WTC11 (cell line): ENCODE measurements around the gene CCDC116. TPM values are rescaled to one million over a fixed set of nuclear protein-coding genes. Genes with fewer than 3 reads are reported as not detected.

Experiments used
- ATAC-seq: fragments of 200-7000 bp; cut with Tn5 transposase; 2 replicates; pipeline ENCODE4 v1.10.0; 2021; ENCODE audit warnings: mild to moderate bottlenecking, moderate library complexity
- CTCF ChIA-PET: fragments of 300-600 bp; sonication (Branson Sonifier 250); formaldehyde crosslinking; loops from one replicate; lab custom pipeline; 2021; ENCODE audit warnings: antibody characterized with exemption; lab: Charles Lee
- POLR2A ChIA-PET: fragments of 350-600 bp; sonication (Branson Sonifier 250); formaldehyde crosslinking; loops from one replicate; lab custom pipeline; 2021; ENCODE audit warnings: antibody characterized with exemption; lab: Charles Lee
- DNase-seq: peaks from one replicate; pipeline ENCODE4 v3.0.0; 2021; ENCODE audit warnings: low spot score
- H3K27ac Mint-ChIP-seq: 2 replicates; pipeline ENCODE4 v1.8.0; 2021; ENCODE audit warnings: mixed read lengths
- H3K27me3 Mint-ChIP-seq: 2 replicates; pipeline ENCODE4 v1.8.0; 2021; ENCODE audit warnings: low read depth, mild to moderate bottlenecking, moderate library complexity, mixed read lengths
- H3K36me3 Mint-ChIP-seq: 2 replicates; pipeline ENCODE4 v1.8.0; 2021; ENCODE audit warnings: mixed read lengths
- H3K4me1 Mint-ChIP-seq: 2 replicates; pipeline ENCODE4 v1.8.0; 2022; ENCODE audit warnings: mixed read lengths
- H3K4me3 Mint-ChIP-seq: 2 replicates; pipeline ENCODE4 v1.8.0; 2021; ENCODE audit warnings: mild to moderate bottlenecking, moderate library complexity, mixed read lengths
- H3K9me3 Mint-ChIP-seq: 2 replicates; pipeline ENCODE4 v1.8.0; 2021; ENCODE audit warnings: mixed read lengths
- ETV6 ChIP-seq: sonication (generic); formaldehyde crosslinking; IDR thresholded peaks from 2 replicates; pipeline ENCODE4 v1.8.1; 2022; ENCODE audit warnings: mild to moderate bottlenecking, missing genetic modification reagents
- FOXJ3 ChIP-seq: sonication (generic); formaldehyde crosslinking; IDR thresholded peaks from 2 replicates; pipeline ENCODE4 v1.9.0; 2021; ENCODE audit warnings: missing genetic modification reagents, mild to moderate bottlenecking, borderline replicate concordance
- GABPB1 ChIP-seq: sonication (generic); formaldehyde crosslinking; IDR thresholded peaks from 2 replicates; pipeline ENCODE4 v1.8.1; 2023; ENCODE audit warnings: mild to moderate bottlenecking, missing genetic modification reagents
- MXD4 ChIP-seq: fragments of 250-450 bp; sonication (Bioruptor Pico); IDR thresholded peaks from 2 replicates; pipeline ENCODE4 v1.8.0; 2021; ENCODE audit warnings: mild to moderate bottlenecking, moderate library complexity, borderline replicate concordance
- MYBL2 ChIP-seq: sonication (generic); formaldehyde crosslinking; IDR thresholded peaks from 2 replicates; pipeline ENCODE4 v1.8.1; 2023; ENCODE audit warnings: mild to moderate bottlenecking, moderate library complexity, missing genetic modification reagents
- NFATC4 ChIP-seq: fragments of 250-450 bp; sonication (Bioruptor Pico); IDR thresholded peaks from 2 replicates; pipeline ENCODE4 v1.9.0; 2021; ENCODE audit warnings: mild to moderate bottlenecking
- NFYB ChIP-seq: sonication (generic); formaldehyde crosslinking; conservative IDR thresholded peaks from 2 replicates; pipeline ENCODE4 v1.8.0; 2022; ENCODE audit warnings: low read depth, missing genetic modification reagents
- NR1H2 ChIP-seq: sonication (generic); formaldehyde crosslinking; IDR thresholded peaks from 2 replicates; pipeline ENCODE4 v1.9.0; 2021; ENCODE audit warnings: mild to moderate bottlenecking, moderate library complexity, missing genetic modification reagents
- NR3C1 ChIP-seq: sonication (generic); formaldehyde crosslinking; conservative IDR thresholded peaks from 2 replicates; pipeline ENCODE4 v1.8.1; 2023; ENCODE audit warnings: low read depth, mild to moderate bottlenecking, missing genetic modification reagents
- RELA ChIP-seq: sonication (generic); formaldehyde crosslinking; IDR thresholded peaks from 2 replicates; pipeline ENCODE4 v1.8.1; 2022; ENCODE audit warnings: missing genetic modification reagents, mild to moderate bottlenecking, borderline replicate concordance
- TEAD1 ChIP-seq: sonication (generic); formaldehyde crosslinking; IDR thresholded peaks from 2 replicates; pipeline ENCODE4 v1.8.0; 2022; ENCODE audit warnings: mild to moderate bottlenecking, missing genetic modification reagents
- TEAD4 ChIP-seq: sonication (generic); formaldehyde crosslinking; IDR thresholded peaks from 2 replicates; pipeline ENCODE4 v1.8.0; 2022; ENCODE audit warnings: mild to moderate bottlenecking, missing genetic modification reagents
- TP53 ChIP-seq: sonication (generic); formaldehyde crosslinking; IDR thresholded peaks from 2 replicates; pipeline ENCODE4 v1.8.1; 2023; ENCODE audit warnings: mild to moderate bottlenecking, missing genetic modification reagents
- ZBTB21 ChIP-seq: sonication (generic); formaldehyde crosslinking; IDR thresholded peaks from 2 replicates; pipeline ENCODE4 v1.8.1; 2023; ENCODE audit warnings: mild to moderate bottlenecking, missing genetic modification reagents, borderline replicate concordance
- ZNF232 ChIP-seq: sonication (generic); formaldehyde crosslinking; IDR thresholded peaks from 2 replicates; pipeline ENCODE4 v1.8.0; 2022; ENCODE audit warnings: mild to moderate bottlenecking, missing genetic modification reagents
- total RNA-seq: library from RNA; stranded (reverse); gene quantifications from 3 replicates; pipeline ENCODE4 v1.2.3, GENCODE V29; 2021
- TF ChIP-seq, protein P1 (sequence below): sonication (generic); formaldehyde crosslinking; IDR thresholded peaks from 2 replicates; pipeline ENCODE4 v1.8.0; 2022; ENCODE audit warnings: mild to moderate bottlenecking, missing genetic modification reagents
- TF ChIP-seq, protein P2 (sequence below): sonication (generic); formaldehyde crosslinking; IDR thresholded peaks from 2 replicates; pipeline ENCODE4 v1.8.0; 2022; ENCODE audit warnings: mild to moderate bottlenecking, missing genetic modification reagents
- TF ChIP-seq, protein P3 (sequence below): sonication (generic); formaldehyde crosslinking; IDR thresholded peaks from 2 replicates; pipeline ENCODE4 v1.8.1; 2022; ENCODE audit warnings: mild to moderate bottlenecking, moderate library complexity, missing genetic modification reagents
- TF ChIP-seq, protein P4 (sequence below): sonication (generic); formaldehyde crosslinking; IDR thresholded peaks from 2 replicates; pipeline ENCODE4 v1.8.0; 2023; ENCODE audit warnings: missing genetic modification reagents, mild to moderate bottlenecking, borderline replicate concordance
- TF ChIP-seq, protein P5 (sequence below): fragments of 250-450 bp; sonication (Bioruptor Pico); IDR thresholded peaks from 2 replicates; pipeline ENCODE4 v1.8.0; 2021; ENCODE audit warnings: mild to moderate bottlenecking

The CCDC116 gene
- total RNA-seq, 1 experiment from 2014 or later, result 0.57 TPM

DNA sequence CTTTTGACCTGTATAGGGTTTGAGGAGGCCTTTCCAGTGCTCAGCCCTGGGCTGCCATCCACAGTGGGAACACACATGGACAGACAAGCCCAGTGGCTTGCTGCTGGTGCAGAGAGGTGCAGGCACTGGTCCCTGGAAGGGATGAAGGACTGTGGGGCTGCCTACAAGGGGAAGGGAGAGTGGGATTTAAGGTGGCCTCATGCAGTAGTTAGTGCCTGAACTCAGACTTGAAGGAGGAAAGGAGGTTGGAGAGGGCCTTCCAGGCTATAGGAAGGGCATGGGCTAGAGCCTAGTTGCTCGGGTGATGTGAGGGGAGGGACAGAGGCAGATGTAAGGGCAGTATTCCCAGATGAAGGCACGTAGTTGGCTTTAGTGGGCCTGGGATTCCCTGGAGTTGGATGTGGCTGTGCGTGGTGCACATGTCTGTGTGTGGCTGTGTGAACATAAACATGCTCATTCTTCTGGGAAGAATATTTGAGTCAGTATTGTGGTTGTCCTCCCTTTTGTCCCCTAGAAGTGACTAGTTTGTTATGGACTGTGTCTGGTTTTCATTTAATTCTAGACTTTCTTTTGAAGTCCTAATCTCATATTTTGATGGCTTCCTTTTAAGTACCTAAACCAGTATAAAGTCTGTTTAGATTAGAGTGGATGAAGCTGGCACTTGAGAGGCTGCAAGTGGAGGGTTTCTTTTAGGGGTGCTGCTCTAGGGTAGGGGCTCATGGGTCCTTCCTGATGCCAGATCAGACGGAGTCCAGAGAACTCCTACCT lies 21.2 kb upstream of the CCDC116 start:
- DNase-seq (no peak), ATAC-seq (no peak)
- TF ChIP-seq, protein P1, sequence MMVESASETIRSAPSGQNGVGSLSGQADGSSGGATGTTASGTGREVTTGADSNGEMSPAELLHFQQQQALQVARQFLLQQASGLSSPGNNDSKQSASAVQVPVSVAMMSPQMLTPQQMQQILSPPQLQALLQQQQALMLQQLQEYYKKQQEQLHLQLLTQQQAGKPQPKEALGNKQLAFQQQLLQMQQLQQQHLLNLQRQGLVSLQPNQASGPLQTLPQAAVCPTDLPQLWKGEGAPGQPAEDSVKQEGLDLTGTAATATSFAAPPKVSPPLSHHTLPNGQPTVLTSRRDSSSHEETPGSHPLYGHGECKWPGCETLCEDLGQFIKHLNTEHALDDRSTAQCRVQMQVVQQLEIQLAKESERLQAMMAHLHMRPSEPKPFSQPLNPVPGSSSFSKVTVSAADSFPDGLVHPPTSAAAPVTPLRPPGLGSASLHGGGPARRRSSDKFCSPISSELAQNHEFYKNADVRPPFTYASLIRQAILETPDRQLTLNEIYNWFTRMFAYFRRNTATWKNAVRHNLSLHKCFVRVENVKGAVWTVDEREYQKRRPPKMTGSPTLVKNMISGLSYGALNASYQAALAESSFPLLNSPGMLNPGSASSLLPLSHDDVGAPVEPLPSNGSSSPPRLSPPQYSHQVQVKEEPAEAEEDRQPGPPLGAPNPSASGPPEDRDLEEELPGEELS, result no peak
- TF ChIP-seq TP53 (CRISPR knock-in tag), result no peak
- no peak for TF ChIP-seq NFATC4 (CRISPR knock-in tag)
- no peak for TF ChIP-seq GABPB1 (CRISPR knock-in tag)
- TF ChIP-seq MXD4 (CRISPR knock-in tag), result no peak
- TF ChIP-seq TEAD1 (CRISPR knock-in tag), result no peak
- TF ChIP-seq RELA (CRISPR knock-in tag), result no peak
- no peak for TF ChIP-seq ZNF232 (CRISPR knock-in tag)
- no peak for TF ChIP-seq NR1H2 (CRISPR knock-in tag)
- no peak for TF ChIP-seq FOXJ3 (CRISPR knock-in tag)
- TF ChIP-seq, protein P2, sequence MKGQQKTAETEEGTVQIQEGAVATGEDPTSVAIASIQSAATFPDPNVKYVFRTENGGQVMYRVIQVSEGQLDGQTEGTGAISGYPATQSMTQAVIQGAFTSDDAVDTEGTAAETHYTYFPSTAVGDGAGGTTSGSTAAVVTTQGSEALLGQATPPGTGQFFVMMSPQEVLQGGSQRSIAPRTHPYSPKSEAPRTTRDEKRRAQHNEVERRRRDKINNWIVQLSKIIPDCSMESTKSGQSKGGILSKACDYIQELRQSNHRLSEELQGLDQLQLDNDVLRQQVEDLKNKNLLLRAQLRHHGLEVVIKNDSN (CRISPR knock-in tag), result no peak
- TF ChIP-seq ZBTB21 (CRISPR knock-in tag), result no peak
- no peak for TF ChIP-seq NR3C1 (CRISPR knock-in tag)
- TF ChIP-seq, protein P3, sequence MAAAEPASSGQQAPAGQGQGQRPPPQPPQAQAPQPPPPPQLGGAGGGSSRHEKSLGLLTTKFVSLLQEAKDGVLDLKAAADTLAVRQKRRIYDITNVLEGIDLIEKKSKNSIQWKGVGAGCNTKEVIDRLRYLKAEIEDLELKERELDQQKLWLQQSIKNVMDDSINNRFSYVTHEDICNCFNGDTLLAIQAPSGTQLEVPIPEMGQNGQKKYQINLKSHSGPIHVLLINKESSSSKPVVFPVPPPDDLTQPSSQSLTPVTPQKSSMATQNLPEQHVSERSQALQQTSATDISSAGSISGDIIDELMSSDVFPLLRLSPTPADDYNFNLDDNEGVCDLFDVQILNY (CRISPR knock-in tag), result no peak
- TF ChIP-seq MYBL2 (CRISPR knock-in tag), result no peak
- no peak for TF ChIP-seq TEAD4 (CRISPR knock-in tag)
- TF ChIP-seq, protein P4, sequence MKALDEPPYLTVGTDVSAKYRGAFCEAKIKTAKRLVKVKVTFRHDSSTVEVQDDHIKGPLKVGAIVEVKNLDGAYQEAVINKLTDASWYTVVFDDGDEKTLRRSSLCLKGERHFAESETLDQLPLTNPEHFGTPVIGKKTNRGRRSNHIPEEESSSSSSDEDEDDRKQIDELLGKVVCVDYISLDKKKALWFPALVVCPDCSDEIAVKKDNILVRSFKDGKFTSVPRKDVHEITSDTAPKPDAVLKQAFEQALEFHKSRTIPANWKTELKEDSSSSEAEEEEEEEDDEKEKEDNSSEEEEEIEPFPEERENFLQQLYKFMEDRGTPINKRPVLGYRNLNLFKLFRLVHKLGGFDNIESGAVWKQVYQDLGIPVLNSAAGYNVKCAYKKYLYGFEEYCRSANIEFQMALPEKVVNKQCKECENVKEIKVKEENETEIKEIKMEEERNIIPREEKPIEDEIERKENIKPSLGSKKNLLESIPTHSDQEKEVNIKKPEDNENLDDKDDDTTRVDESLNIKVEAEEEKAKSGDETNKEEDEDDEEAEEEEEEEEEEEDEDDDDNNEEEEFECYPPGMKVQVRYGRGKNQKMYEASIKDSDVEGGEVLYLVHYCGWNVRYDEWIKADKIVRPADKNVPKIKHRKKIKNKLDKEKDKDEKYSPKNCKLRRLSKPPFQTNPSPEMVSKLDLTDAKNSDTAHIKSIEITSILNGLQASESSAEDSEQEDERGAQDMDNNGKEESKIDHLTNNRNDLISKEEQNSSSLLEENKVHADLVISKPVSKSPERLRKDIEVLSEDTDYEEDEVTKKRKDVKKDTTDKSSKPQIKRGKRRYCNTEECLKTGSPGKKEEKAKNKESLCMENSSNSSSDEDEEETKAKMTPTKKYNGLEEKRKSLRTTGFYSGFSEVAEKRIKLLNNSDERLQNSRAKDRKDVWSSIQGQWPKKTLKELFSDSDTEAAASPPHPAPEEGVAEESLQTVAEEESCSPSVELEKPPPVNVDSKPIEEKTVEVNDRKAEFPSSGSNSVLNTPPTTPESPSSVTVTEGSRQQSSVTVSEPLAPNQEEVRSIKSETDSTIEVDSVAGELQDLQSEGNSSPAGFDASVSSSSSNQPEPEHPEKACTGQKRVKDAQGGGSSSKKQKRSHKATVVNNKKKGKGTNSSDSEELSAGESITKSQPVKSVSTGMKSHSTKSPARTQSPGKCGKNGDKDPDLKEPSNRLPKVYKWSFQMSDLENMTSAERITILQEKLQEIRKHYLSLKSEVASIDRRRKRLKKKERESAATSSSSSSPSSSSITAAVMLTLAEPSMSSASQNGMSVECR, result no peak
- no peak for TF ChIP-seq ETV6
- no peak for TF ChIP-seq NFYB
- TF ChIP-seq, protein P5, sequence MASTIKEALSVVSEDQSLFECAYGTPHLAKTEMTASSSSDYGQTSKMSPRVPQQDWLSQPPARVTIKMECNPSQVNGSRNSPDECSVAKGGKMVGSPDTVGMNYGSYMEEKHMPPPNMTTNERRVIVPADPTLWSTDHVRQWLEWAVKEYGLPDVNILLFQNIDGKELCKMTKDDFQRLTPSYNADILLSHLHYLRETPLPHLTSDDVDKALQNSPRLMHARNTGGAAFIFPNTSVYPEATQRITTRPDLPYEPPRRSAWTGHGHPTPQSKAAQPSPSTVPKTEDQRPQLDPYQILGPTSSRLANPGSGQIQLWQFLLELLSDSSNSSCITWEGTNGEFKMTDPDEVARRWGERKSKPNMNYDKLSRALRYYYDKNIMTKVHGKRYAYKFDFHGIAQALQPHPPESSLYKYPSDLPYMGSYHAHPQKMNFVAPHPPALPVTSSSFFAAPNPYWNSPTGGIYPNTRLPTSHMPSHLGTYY (CRISPR knock-in tag), result no peak
- Mint-ChIP-seq H3K4me1 (no peaks in the 10 kb centered on the region), H3K36me3 (peaks cover 48% of the 10 kb centered on the region), H3K27ac (no peak overlapping the region), H3K9me3 (no peaks in the 10 kb centered on the region), H3K4me3 (no peak overlapping the region), H3K27me3 (no peaks in the 10 kb centered on the region)
- POLR2A ChIA-PET, result no interaction called here
- CTCF ChIA-PET, result no interaction called here
